Stimulated activated CD8-positive, alpha-beta memory T cell treated with anti-CD3 and anti-CD28 coated beads, Interleukin-15, amount 100 ng/mL, for 4 hours (primary cell): Measurements from ENCODE around the gene CRYGC.
"Not testable (repeated sequence)": the region's sequence is repeated elsewhere in the genome, so short reads cannot be mapped to it uniquely, and the experiment has no call there.

ENCODE experiments used
- DNase-seq, 2 donors: peaks; one replicate each; pipeline ENCODE4 v3.0.0-alpha.2; 2020; ENCODE audit warnings: low read depth in 2 of 2

The CRYGC gene, protein sequence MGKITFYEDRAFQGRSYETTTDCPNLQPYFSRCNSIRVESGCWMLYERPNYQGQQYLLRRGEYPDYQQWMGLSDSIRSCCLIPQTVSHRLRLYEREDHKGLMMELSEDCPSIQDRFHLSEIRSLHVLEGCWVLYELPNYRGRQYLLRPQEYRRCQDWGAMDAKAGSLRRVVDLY

DNA sequence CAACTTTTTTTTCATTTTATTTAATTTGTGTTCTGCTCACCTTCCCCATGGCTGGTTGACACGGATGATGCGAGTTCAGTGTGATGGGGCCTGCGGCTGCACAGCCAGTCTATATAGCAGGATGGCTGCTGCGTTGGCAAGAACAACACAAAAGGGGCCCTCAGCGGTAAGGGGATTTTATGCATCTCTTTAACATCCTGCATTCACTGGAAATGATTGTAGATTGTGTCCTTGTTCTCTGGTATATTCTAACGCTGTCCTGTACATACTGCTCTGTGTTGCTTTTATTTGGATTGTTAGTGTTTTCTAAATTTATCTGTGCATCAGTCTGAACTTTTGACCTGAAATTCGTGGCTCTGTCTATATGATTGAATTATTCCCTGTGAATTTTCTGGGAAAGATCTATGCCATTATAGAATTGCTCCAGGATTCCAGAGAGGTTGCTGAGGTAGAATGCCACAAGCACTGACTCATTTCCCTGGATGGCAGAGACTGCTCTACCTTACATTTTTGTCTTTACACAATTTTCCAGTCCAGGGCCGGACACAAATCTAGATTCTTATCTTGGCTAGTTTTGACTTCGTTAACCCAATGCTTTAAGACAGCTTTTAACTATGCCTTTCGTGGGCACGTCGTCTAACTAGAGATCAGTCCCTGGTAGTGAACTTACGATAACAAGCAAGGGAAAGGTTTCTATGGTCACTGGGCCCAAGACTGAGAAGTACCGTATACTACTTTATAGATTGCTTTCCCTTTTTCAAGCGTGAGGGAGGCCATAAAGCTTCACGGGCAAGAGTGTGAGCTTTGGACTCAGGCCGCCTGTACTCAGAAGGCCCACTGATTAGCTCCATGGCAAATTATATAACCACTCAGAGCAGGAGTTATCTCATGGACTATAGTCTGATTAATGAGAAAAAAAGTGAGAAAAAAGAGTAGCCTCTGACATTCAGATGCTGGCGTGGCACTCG, at the start of gene CRYGC:
CRYGC (minus strand) TSS at position 85 of the 968 bp plus-strand sequence; CDS start at position 49, 36 bp downstream.
- no peak for DNase-seq

DNA sequence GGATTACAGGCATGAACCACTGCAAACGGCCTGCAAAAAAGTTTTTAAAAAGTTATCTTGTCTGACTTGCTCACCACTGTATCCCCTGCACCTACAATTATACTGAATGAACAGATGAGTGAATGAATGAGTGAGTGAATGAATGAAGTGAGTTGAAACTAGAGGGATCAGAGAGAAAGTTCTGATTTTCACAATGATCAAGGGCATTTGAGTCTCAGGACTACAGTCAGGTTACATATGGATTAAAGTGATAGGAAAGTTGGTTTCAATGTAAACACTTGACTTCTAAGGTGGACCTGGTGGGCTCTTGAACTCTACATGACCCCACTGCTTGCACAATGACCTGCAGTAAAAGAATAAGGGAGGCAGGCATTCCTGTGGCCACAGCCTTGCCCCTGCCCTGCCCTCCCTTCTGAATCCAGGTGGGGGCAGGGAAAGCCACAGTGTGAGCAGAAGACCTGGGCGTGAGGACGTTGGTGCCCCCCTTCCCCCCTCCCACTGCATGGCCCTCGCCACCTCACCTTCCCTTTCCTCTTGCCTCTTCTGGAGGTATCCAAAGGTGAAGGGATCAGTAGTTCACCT, 49.5 kb upstream of the CRYGC start:
- DNase-seq: no peak

DNA sequence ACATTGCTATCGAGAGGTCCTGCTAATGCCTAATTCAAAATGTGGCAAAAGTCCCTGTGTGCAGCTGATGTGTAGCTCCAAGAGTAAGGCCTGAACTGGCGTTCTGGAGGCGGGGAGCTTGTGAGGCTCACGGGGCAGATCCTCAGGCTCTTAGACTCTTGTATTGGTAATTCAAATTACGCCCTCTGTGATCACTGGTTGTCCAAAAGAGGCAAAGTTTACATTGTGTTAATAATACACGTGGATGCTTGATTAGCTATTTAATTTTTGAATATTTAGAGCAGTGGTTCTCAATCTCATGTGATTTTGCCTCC, 46.2 kb upstream of the CRYGC start:
- DNase-seq: no peak

DNA sequence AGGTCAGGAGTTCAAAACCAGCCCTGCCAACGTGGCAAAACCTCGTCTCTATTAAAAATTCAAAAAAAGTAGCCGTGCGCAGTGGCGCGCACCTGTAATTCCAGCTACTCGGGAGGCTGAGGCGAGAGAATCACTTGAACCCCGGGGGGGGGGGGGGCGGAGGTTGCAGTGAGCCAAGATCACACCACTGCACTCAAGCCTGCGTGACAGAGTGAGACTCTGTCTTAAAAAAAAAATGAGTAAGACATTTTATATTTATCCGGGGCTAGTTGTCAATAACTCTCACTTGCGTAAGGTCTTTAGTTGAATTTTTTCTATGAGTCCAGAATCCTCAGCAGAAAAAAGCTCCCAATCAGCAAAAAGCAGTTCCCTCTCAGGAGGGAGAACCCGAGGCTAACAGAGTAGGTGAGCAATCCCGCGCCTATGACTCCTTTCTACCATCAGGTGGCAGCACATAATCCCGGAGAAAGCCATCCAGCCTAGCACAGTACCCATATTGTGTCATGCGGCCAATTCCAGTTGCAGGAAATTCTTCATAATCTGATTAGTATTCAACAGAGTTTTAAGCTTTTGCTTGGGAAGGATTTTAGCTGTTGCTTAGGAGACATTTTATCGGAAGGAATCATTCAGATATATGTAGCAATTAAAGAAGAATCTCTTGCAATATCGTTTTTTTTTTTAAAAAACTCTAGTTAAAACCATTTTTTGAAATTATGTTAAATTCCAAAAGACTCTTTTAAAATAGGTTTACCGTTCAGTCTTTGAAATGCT, 45.6 kb upstream of the CRYGC start:
- DNase-seq: peak; percentile 7 to 9

DNA sequence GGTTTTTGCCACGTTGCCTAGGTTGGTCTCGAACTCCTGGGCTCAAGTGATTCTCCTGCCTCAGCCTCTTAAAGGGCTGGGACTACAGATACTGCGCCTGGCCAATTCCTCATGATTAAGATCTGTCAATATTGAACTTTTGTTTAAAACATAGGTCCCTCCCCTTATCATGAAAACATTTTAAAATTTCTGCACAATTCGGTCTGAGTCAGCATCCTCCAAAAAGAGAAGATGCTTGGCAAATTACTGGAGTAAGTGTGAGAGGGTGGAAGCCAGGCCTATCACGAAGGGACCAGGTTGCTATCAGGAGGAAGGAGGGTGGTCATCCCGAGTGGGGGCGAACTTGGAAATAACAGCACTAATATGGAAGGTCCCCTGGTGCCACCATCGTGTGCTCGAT, 44.5 kb upstream of the CRYGC start:
- DNase-seq: no peak

DNA sequence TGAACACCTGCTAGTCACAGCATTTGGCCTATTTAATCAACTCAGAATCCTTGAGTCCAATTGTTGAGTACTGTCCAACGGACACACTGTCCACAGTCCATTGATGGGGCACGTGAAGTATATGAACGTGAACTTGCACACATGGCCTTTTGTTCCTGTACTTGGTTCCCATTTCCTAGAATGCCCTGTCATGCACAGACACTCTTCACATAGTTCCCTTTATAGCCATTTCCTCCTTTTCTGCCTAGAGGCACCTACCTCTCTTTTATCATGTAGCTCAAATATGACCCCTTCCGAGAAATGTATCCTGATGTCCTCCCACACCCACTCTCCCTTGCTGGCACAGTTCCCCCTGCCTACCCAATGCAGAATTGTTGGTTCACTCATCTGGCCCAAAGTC, 42.5 kb upstream of the CRYGC start:
- no peak for DNase-seq

DNA sequence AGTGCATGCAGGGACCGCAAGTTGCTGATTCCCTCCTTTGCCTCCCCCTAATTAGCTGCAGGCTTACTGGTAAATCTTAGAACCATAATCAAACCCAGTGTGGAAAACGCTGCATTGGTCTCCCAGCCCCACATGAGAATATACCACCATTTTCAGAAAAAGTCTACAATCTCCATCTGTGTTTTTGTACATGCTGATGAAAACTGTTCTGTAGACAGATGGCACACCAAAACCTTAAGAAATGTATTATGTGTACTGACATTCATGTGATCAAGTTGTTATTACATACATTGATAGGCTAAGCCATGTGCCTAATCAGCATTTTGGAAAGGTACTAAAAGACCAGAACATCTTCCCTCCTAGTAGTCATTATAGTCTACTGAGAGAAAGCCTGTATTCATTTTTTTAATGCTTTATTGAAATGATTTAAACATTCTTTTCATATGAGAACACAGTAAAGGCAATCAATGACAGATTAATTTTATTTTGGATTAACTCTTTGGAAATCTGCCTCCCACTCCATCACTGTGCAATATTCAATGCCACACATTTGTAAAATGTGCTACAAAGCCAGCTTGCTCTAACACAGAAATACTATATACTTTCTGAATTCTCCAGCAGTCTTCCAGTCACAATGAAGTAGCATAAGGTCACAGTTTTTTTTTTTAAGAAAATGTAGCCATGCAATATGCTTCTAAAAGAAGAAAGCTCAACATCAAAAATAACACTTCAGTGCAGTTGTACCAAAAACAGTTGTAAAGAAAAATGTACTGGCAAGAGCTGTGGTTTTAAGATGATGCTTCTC, 35.5 kb upstream of the CRYGC start:
- no peak for DNase-seq

DNA sequence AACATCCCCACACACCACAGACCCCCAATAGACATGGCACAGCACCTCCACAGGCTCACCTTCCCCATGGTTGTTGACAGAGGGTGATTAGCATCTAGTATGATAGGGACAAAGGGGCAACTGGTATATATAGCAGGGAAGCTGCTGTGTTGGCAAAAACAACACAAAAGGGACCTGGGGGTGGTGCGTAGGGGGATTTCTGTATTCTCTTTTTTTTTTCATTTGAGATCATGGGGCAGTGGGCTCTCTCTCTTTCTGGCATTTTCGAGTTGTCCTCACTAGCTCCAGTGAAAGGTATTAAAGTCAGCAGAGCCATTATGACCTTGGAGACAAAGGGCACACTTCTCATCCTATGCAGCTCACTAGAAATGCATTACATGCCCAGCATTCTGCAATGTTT, 33.9 kb upstream of the CRYGC start, which contains the start of gene CRYGA:
CRYGA (minus strand) TSS at position 101 of the 400 bp plus-strand sequence; CDS start at position 68, 33 bp downstream.
- DNase-seq: no peak

DNA sequence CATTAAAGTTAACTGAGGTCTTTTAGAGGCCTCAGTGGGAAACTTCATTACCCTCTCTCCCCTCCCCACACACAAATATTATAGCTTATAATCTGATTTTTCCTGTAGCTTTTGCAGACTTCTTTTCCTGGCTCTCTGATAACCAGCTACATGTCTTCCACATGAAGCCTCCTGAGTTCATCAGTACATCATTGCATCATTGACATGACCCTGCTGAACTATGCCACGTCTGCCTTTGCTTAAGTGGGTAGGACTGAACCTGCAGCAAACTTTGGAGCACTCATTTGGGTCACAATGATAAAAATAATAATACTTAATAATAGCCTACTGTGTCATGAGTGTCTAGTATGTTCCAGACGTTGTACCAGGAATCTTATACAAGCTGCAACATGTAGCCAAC, 26.8 kb upstream of the CRYGC start:
- DNase-seq: no peak

DNA sequence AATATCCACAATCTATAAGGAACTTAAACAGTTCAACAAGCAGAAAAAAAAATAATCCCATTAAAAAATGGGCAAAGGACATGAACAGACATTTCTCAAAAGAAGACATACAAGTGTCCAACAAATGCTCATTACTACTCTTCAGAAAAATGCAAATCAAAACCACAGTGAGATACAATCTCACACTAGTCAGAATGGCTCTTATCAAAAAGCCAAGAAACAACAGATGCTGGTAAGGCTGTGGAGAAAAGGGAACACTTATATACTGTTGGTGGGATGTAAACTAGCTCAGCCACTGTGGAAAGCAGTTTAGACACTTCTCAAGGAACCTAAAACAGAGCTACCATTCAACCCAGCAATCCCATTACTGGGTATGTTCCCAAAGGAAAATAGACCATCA, 23.5 kb upstream of the CRYGC start:
- DNase-seq: no peak

DNA sequence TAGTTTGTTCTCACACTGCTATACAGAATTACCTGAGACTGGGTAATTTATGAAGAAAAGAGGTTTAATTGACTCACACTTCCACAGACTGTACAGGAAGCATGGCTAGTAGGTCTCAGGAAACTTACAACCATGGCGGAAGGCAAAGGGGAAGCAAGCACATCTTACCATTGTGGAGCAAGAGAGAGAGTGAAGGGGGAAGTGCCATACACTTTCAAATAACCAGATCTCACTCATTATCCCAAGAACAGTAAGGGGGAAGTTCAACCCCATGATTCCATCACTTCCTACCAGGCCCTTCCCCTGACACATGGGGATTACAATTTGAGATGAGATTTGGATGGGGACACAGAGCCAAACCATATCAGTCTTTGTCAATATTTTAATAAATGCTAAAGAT, 21.3 kb upstream of the CRYGC start:
- DNase-seq: no peak

DNA sequence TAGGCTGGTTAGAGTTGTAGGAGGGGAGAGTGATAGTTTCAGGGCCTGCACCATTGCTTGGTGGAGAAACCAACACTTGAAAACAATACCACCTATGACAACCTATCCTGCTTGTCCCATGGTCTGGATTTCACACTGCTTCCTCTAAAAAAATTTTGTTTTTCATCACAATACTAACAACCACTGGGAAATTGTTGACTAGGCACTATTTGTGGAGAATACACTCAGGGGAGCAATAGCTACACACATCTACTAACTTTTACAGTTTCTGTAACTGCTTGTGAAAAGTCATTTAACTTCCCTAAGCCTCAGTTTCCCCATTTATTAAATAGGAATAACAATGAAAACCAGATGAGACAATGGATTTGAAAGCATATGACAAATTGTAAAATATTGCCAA, 20.5 kb upstream of the CRYGC start:
- DNase-seq: no peak

DNA sequence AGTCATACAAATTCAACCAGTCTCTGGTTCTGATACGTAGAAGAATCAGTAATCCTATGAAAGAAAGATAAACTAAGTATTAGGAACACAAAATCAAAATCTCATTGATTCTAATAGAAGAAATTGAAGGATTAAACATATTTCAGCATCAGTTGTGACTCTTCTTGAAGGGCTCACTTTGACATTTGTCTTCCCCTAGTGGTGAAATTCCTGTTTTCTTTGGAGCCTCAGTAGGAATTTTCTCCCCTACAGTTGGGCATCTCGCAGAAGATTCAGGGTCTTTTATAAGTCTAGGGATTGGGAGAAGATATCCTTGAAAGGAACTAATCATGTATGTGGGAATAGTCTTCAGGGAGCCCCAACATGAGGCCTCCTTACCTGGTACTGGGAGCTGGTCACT, 19.2 kb upstream of the CRYGC start:
- no peak for DNase-seq

DNA sequence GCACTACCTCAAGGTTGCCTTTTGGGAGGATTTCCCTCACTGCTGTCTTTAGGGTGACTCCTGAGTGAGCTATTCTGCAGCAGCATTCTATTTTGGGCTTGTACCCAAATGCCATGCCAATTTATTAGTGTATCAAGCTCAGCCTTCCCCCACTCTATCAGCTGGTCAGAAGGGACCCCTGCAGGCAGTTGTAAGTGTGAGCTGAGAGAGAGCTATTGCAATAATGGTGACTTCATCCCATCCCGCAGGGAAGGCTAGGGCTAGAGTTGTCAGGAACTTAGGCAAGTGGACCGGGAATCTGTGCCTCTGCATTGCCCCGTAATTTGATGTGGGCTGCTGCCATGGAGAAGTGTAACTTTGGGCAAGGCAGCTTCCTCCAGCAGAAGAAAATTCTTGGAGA, 18.1 kb upstream of the CRYGC start:
- no peak for DNase-seq

DNA sequence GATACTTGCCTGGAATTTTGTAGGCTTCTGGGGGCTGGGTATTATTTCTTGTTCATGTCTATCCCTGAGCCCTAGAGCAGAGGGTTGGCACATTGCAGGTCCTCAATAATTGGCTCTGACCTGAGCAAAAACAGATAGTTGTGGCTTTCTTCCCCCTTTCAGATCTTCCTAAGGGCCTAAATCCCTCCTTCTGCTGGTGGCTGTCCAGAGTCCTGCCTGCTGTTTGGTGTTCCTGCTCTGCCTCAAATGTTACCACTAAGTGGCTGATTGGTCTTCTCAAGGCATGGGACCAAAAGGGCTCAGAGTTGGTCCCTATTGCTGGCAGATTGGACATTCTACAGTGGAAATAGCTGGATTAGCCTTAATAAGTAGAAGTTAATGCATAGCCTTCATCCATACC, 17.4 kb upstream of the CRYGC start:
- no peak for DNase-seq

DNA sequence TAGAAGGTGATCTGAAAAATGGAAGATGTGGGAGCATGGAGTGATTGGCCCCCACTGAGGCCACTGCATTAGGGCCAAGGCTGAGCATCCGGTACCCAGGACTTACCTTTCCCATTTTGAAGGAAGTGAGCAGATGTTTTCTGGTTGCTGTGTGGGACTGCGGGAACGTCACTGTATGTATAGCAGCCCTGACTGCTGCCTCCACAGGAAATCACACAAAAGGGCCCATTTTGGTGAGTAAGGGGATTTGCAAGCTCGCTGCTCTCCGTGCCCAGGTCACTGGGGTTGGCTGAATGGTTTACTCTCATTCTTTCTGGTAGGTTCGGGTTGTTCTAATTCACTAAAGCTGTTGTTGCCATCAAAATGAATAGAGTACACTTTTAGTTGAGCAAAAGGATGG, 16.4 kb upstream of the CRYGC start, which contains the start of gene CRYGB:
CRYGB (minus strand) TSS at position 153 of the 400 bp plus-strand sequence; CDS start at position 115, 38 bp downstream.
- DNase-seq: no peak

DNA sequence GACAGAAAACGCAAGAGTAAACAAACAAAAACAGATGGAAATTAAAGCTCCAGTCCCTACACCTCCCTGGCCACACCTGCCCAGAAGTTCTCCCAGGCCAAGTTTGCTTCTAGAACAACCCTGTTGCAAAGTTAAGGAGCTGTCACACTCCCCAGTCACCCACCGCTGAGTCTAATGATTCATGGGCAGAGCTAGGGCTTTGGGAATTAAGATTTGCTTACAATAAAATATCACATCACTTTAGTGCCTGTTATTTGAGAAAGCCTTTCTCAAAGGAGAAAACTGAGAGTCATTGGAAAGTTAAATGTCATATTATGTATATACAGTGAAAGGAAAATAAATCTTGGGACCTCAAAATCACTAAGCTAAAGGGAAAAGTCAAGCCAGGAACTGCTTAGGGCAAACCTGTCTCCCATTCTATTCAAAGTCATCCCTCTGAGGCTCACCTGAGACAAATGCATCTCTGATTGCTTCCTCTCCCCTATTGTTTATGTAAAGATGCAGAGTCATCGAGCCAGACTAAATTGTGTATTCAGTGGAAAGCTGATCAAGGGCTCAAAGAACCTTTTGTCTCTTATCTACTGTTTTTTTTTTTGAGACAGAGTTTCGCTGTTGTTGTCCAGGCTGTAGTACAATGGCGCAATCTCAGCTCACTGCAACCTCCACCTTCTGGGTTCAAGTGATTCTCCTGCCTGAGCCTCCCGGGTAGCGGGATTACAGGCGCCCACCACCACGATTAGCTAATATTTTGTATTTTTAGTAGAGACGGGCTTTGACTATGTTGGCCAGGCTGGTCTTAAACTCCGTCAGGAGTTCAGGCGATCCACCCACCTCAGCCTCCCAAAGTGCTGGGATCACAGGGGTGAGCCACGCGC, 13.5 kb upstream of the CRYGC start:
- no peak for DNase-seq

DNA sequence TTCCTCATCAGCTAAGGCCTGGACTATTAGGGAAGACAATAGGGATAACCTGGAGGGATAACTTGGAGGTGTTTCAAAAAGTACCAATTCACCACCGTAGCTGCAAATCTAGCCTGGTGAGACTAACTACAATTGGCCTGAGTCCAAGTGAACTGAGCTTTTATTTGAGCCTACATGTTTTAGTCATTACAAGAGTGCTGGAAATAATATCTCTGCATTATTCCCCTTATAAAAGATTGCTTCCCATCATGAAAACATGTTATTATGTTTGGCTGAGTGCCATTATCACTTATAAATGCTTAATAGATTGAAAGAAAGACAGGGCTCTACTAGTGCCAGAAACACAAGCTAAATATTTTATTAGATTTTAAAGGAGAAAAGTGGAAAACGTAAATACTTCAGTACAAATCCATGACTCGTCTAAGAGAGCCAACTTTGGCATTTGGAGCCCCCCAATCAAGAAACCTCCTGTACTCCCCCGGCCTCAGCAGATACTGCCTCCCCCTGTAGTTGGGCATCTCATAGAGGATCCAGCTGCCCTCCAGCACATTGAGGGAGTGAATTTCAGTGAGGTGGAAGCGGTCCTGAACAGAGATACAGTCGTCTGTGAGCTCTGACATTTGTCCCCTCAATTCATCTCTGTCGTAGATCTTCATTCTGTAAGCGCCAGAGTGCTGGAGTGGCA, 12.8 kb upstream of the CRYGC start:
- DNase-seq: no peak

DNA sequence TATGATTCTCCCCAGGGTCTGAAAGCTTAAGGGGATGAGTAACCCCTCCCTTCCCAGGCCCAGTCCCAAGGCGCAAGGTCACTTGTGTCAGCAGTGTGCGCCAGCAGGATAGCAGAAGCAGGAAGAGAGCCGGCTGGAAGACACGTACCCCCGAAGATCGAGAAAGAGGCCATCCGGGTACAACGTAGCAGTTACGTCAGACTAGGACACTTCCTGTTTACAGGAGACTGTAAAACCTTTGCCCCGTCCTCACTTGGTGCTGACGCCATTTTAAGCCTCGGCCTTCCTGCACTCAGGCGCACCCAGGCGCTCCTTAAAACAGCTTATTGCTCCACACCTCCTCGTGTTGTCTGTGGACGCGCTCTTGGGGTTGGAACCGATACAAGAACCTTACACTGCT, 9.8 kb upstream of the CRYGC start:
- no peak for DNase-seq

DNA sequence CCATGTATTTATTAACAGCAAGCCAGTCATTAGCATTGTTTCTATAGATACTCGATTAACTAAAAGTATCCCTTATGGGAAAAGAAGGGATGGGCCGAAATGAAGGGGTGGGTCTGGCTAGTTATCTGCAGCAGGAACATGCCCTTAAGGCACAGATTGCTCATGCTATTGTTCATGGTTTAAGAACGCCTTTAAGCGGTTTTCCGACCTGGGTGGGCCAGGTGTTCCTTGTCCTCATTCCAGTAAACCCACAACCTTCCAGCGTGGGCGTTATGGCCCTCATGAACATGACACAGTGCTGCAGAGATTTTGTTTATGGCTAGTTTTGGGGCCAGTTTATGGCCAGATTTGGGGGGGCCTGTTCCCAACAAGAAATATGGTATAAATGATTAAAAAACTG, 8.7 kb upstream of the CRYGC start:
- DNase-seq: not testable (repeated sequence)
